K562 (cell line): ENCODE results near the gene S100A9. TPM values are rescaled to one million over a fixed set of nuclear protein-coding genes. Genes with fewer than 3 reads are reported as not detected.

ENCODE experiments used
- CREB3L1 ChIP-seq: fragments of 450-650 bp; IDR thresholded peaks from 2 replicates; pipeline ENCODE4 v1.6.1; 2014; ENCODE audit warnings: low read depth, mild to moderate bottlenecking, moderate library complexity, borderline replicate concordance
- FOXJ3 ChIP-seq: sonication (generic); formaldehyde crosslinking; IDR thresholded peaks from 2 replicates; pipeline ENCODE4 v1.4.0; 2020; ENCODE audit warnings: mild to moderate bottlenecking, missing genetic modification reagents
- GABPB1 ChIP-seq: sonication (generic); formaldehyde crosslinking; IDR thresholded peaks from 2 replicates; pipeline ENCODE4 v1.8.0; 2022; ENCODE audit warnings: mild to moderate bottlenecking, missing genetic modification reagents
- KLF6 ChIP-seq: fragments of 250-450 bp; sonication (Bioruptor Pico); IDR thresholded peaks from 2 replicates; pipeline ENCODE4 v1.4.0; 2020; ENCODE audit warnings: mild to moderate bottlenecking, moderate library complexity, borderline replicate concordance
- NUFIP1 ChIP-seq: fragments of 450-650 bp; IDR thresholded peaks from 2 replicates; pipeline ENCODE4 v1.6.1; 2018; ENCODE audit not compliant: partially characterized antibody
- PTRF ChIP-seq: fragments of 450-650 bp; IDR thresholded peaks from 2 replicates; pipeline ENCODE4 v1.6.1; 2016; ENCODE audit warnings: mild to moderate bottlenecking, missing genetic modification characterization, missing compliant biosample characterization
- SREBF2 ChIP-seq: sonication (generic); formaldehyde crosslinking; IDR thresholded peaks from 2 replicates; pipeline ENCODE4 v1.4.0; 2020; ENCODE audit warnings: mild to moderate bottlenecking, missing genetic modification reagents
- ZBTB33 ChIP-seq: sonication (generic); formaldehyde crosslinking; IDR thresholded peaks from 2 replicates; pipeline ENCODE4 v1.8.1; 2023; ENCODE audit warnings: mild to moderate bottlenecking, missing genetic modification reagents
- ZBTB34 ChIP-seq: fragments of 250-450 bp; sonication (Bioruptor Pico); IDR thresholded peaks from 2 replicates; pipeline ENCODE4 v1.8.0; 2021; ENCODE audit warnings: mild to moderate bottlenecking, moderate library complexity
- ZC3H11A ChIP-seq: IDR thresholded peaks from 2 replicates; pipeline ENCODE4 v1.6.1; 2012; ENCODE audit warnings: low read depth, low read length, improper control_type of control experiment
- ZNF57 ChIP-seq: fragments of 450-650 bp; formaldehyde crosslinking; IDR thresholded peaks from 2 replicates; pipeline ENCODE4 v1.4.0; 2020; ENCODE audit warnings: mild to moderate bottlenecking, moderate library complexity
- polyA plus RNA-seq, 8 experiments: library from polyadenylated mRNA; depleted of rRNA in 4 of 8; stranded (reverse) in 5 of 8; unstranded in 3 of 8; fragments of >200 nt; fragmentation: Nextera tagmentation in 2 of 8; fragmentation: Illumina TruSeq in 1 of 8; extraction: Ambion mirVana in 2 of 8; extraction: Trizol in 1 of 8; gene quantifications; 2 replicates each; pipeline versions ENCODE4 v1.2.1 to v1.2.3, GENCODE V29; 2011 to 2014; ENCODE audit warnings: inconsistent platforms in 1 of 8, missing spikeins in 1 of 8
- total RNA-seq, 7 experiments: library from RNA; depleted of rRNA in 6 of 7; stranded (reverse); fragments of >200 nt in 6 of 7; fragmentation: Illumina TruSeq in 2 of 7; extraction: Trizol in 2 of 7; gene quantifications; 2 replicates each; pipeline versions ENCODE4 v1.2.1 to v1.2.3, GENCODE V29; 2011 to 2021; ENCODE audit warnings: low replicate concordance in 1 of 7

Gene S100A9
- total and polyA plus RNA-seq, 9 of the 15 experiments (the other 6 are each of a cell fraction or from before 2014, with no cell fraction given): 0.80 TPM; not detected in 8

- TF ChIP-seq CREB3L1 (no peak), NUFIP1 (no peak), SREBF2 (CRISPR knock-in tag) (no peak), ZBTB33 (CRISPR knock-in tag) (no peak), KLF6 (no peak), FOXJ3 (CRISPR knock-in tag) (no peak), ZBTB34 (CRISPR knock-in tag) (no peak), ZNF57 (CRISPR knock-in tag) (no peak), GABPB1 (CRISPR knock-in tag) (no peak), ZC3H11A (no peak), PTRF (tag) (no peak)
Measured at GRCh38 chr1:153356392-153357075, 1.1 kb upstream of the S100A9 start (continued).
